NT2/D1 (cell line): ENCODE data around the gene PTPN1.

Experiments
- SUZ12 ChIP-seq: IDR thresholded peaks from 2 replicates; pipeline ENCODE4 v1.6.1; 2011; ENCODE audit not compliant: insufficient read length, insufficient read depth; ENCODE audit errors: extremely low read depth
- YY1 ChIP-seq: IDR thresholded peaks from 2 replicates; pipeline ENCODE4 v1.6.1; 2011; ENCODE audit not compliant: insufficient read length, insufficient read depth
- ZNF274 ChIP-seq: IDR thresholded peaks from 2 replicates; pipeline ENCODE4 v1.6.1; 2011; ENCODE audit warnings: mild to moderate bottlenecking, low read depth, low read length

DNA sequence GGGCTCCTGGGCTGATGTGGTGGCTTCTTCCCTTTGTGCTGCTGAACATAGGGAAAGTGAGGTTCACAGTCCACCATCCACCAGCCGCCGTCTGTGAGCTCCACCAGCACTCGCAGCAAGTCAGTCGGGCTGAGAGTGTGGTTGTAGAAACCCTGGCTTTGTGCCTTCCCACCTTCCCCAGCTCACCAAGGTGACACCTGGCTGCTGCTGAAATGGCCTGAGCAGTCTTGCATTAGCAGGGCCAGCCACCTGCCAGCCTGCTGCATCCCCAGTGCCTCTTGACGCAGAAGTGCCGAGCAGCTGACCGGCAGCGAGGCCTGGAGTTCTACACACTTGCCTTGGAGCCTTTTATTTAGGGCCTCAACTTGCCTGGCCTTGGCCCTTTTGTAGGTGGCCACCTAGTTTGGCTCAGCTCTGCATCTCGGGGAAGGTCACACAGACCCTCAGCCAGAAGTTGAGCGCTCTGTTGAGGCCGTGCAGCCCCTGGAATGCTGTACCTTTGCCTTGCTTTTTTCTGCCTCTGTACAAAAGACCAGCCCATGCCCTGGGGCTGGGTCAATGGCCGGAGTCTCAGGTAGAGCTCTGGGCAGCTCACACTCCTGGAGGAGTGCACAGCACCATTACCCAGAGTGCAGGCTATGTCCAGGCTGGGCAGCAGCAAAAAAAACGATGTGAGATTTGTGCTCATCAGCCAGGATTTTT lies 76.5 kb downstream of the PTPN1 start:
- no peak for TF ChIP-seq ZNF274
- no peak for TF ChIP-seq SUZ12
- no peak for TF ChIP-seq YY1
